Measurements from ENCODE around the gene UBAP1. TPM values are rescaled to one million over a fixed set of nuclear protein-coding genes. Genes with fewer than 3 reads are reported as not detected.
A peak's percentile ranks its signal among the peaks of the same experiment; 100 is the strongest.
"Not testable (repeated sequence)": the region's sequence is repeated elsewhere in the genome, so short reads cannot be mapped to it uniquely, and the experiment has no call there.

The UBAP1 gene
- total and polyA plus RNA-seq, 7 experiments from 2014 or later = 31.1 to 53.9 (median 35.8) TPM

GRCh38 chr9:34195143-34195542, 16.3 kb downstream of the UBAP1 start:
- Histone ChIP-seq H3K27ac (ENCODE audit: low read depth, low read length) (no peak overlapping the region), H3K9me3 (ENCODE audit: control insufficient read depth in 2 of 3, low read length in 3 of 3) (no peaks in the 10 kb centered on the region), H3K36me3 (ENCODE audit: control insufficient read depth in 2 of 3, insufficient read depth in 3 of 3, low read length in 3 of 3) (no peaks in the 10 kb centered on the region), H3K4me3 (ENCODE audit: low read length) (no peak overlapping the region), H3K27me3 (ENCODE audit: control insufficient read depth in 2 of 2, insufficient read depth in 2 of 2, low read length in 2 of 2) (no peaks in the 10 kb centered on the region), H3K4me1 (ENCODE audit: control insufficient read depth in 2 of 2, insufficient read depth in 2 of 2, low read length in 2 of 2) (peaks cover 6 to 14% of the 10 kb centered on the region in 2 donors)
- ChIA-PET CTCF (no interaction called here), POLR2A (no interaction called here)
- ATAC-seq (no peak), DNase-seq (no peak)
- Mint-ChIP-seq H3K4me3 (no peak overlapping the region), H3K27ac (peak overlapping the region in 1 of 9 donors; percentile 59), H3K36me3 (peaks cover 4 to 36% (median 24%) of the 10 kb centered on the region in 5 donors), H3K27me3 (no peaks in the 10 kb centered on the region), H3K4me1 (peaks cover 32 to 71% (median 60%) of the 10 kb centered on the region in 7 donors), H3K9me3 (peaks cover 0 to 4% (median 0%) of the 10 kb centered on the region in 11 donors)
- intact Hi-C loops (cut with micrococcal nuclease) = no loop called here

- H3K9me3 ChIP-seq (ENCODE audit: control insufficient read depth in 2 of 3, low read length in 3 of 3); H3K27me3 Mint-ChIP-seq; H3K27me3 ChIP-seq (ENCODE audit: control insufficient read depth in 2 of 2, insufficient read depth in 2 of 2, low read length in 2 of 2); DNase-seq; ATAC-seq; POLR2A ChIA-PET; intact Hi-C loops (cut with micrococcal nuclease); CTCF ChIA-PET; H3K36me3 ChIP-seq (ENCODE audit: control insufficient read depth in 2 of 3, insufficient read depth in 3 of 3, low read length in 3 of 3); H3K4me3 ChIP-seq (ENCODE audit: low read length); H3K27ac ChIP-seq (ENCODE audit: low read depth, low read length); H3K9me3 Mint-ChIP-seq: not testable (repeated sequence)
- H3K4me1 ChIP-seq (ENCODE audit: control insufficient read depth in 2 of 2, insufficient read depth in 2 of 2, low read length in 2 of 2) = peaks cover 6 to 11% of the 10 kb centered on the region in 2 donors
- Mint-ChIP-seq H3K36me3 (peaks cover 4 to 44% (median 24%) of the 10 kb centered on the region in 5 donors), H3K27ac (peak overlapping the region in 1 of 9 donors; percentile 62), H3K4me1 (peaks cover 33 to 68% (median 62%) of the 10 kb centered on the region in 7 donors), H3K4me3 (peak overlapping the region in 1 of 10 donors; percentile 19)
Observed at GRCh38 chr9:34197286-34197685, 18.4 kb downstream of the UBAP1 start.

- DNase-seq = no peak
- H3K27me3 Mint-ChIP-seq = no peaks in the 10 kb centered on the region
- peak overlapping the region in 1 of 10 donors; percentile 19 for H3K4me3 Mint-ChIP-seq
- Histone ChIP-seq H3K9me3 (ENCODE audit: control insufficient read depth in 2 of 3, low read length in 3 of 3) (no peaks in the 10 kb centered on the region), H3K27me3 (ENCODE audit: control insufficient read depth in 2 of 2, insufficient read depth in 2 of 2, low read length in 2 of 2) (no peaks in the 10 kb centered on the region), H3K27ac (ENCODE audit: low read depth, low read length) (no peak overlapping the region), H3K4me1 (ENCODE audit: control insufficient read depth in 2 of 2, insufficient read depth in 2 of 2, low read length in 2 of 2) (peaks cover 6 to 8% of the 10 kb centered on the region in 2 donors), H3K36me3 (ENCODE audit: control insufficient read depth in 2 of 3, insufficient read depth in 3 of 3, low read length in 3 of 3) (no peaks in the 10 kb centered on the region), H3K4me3 (ENCODE audit: low read length) (no peak overlapping the region)
- ATAC-seq = no peak
- peaks cover 4 to 47% (median 24%) of the 10 kb centered on the region in 5 donors for H3K36me3 Mint-ChIP-seq
- peaks cover 0 to 3% (median 0%) of the 10 kb centered on the region in 11 donors for H3K9me3 Mint-ChIP-seq
- ChIA-PET POLR2A (interaction anchor here (1.3 kb wide), 1 partner anchor 19 kb away, joined by 5 read pairs; the partner anchor contains the start of gene UBAP1), CTCF (no interaction called here)
- intact Hi-C loops (cut with micrococcal nuclease) = no loop called here
- peak overlapping the region in 3 of 9 donors; percentile 2 to 50 (median 29) for H3K27ac Mint-ChIP-seq
- H3K4me1 Mint-ChIP-seq = peaks cover 30 to 68% (median 62%) of the 10 kb centered on the region in 7 donors
Observed at GRCh38 chr9:34197756-34198711, 19.2 kb downstream of the UBAP1 start.

- intact Hi-C loops (cut with micrococcal nuclease) = no loop called here
- Mint-ChIP-seq H3K4me3 (no peak overlapping the region), H3K27me3 (no peaks in the 10 kb centered on the region), H3K36me3 (peaks cover 4 to 46% (median 20%) of the 10 kb centered on the region in 5 donors), H3K9me3 (peaks cover 0 to 3% (median 0%) of the 10 kb centered on the region in 11 donors), H3K27ac (no peak overlapping the region), H3K4me1 (peaks cover 26 to 72% (median 64%) of the 10 kb centered on the region in 7 donors)
- H3K4me1 ChIP-seq (ENCODE audit: control insufficient read depth in 2 of 2, insufficient read depth in 2 of 2, low read length in 2 of 2) = peaks cover 0 to 4% of the 10 kb centered on the region in 2 donors
- no peaks in the 10 kb centered on the region for H3K36me3 ChIP-seq (ENCODE audit: control insufficient read depth in 2 of 3, insufficient read depth in 3 of 3, low read length in 3 of 3)
- H3K27me3 ChIP-seq (ENCODE audit: control insufficient read depth in 2 of 2, insufficient read depth in 2 of 2, low read length in 2 of 2) = no peaks in the 10 kb centered on the region
- ChIA-PET POLR2A (no interaction called here), CTCF (interaction anchor here (0.6 kb wide), 1 partner anchor 9 kb away, joined by 3 read pairs; no protein-coding TSS in a partner anchor)
- no peak overlapping the region for H3K4me3 ChIP-seq (ENCODE audit: low read length)
- no peak overlapping the region for H3K27ac ChIP-seq (ENCODE audit: low read depth, low read length)
- DNase-seq (no peak), ATAC-seq (no peak)
- no peaks in the 10 kb centered on the region for H3K9me3 ChIP-seq (ENCODE audit: control insufficient read depth in 2 of 3, low read length in 3 of 3)
Observed at GRCh38 chr9:34200092-34200491, 21.2 kb downstream of the UBAP1 start.

GRCh38 chr9:34203275-34203991, 24.6 kb downstream of the UBAP1 start:
- Mint-ChIP-seq H3K27ac (peak overlapping the region in 2 of 9 donors; percentile 44 to 57), H3K4me1 (peaks cover 13 to 66% (median 51%) of the 10 kb centered on the region in 7 donors), H3K9me3 (no peaks in the 10 kb centered on the region), H3K36me3 (peaks cover 0 to 31% (median 5%) of the 10 kb centered on the region in 5 donors), H3K4me3 (no peak overlapping the region), H3K27me3 (no peaks in the 10 kb centered on the region)
- H3K27me3 ChIP-seq (ENCODE audit: control insufficient read depth in 2 of 2, insufficient read depth in 2 of 2, low read length in 2 of 2) = no peaks in the 10 kb centered on the region
- peaks cover 0 to 4% of the 10 kb centered on the region in 2 donors for H3K4me1 ChIP-seq (ENCODE audit: control insufficient read depth in 2 of 2, insufficient read depth in 2 of 2, low read length in 2 of 2)
- H3K9me3 ChIP-seq (ENCODE audit: control insufficient read depth in 2 of 3, low read length in 3 of 3) = no peaks in the 10 kb centered on the region
- intact Hi-C loops (cut with micrococcal nuclease) = no loop called here
- H3K36me3 ChIP-seq (ENCODE audit: control insufficient read depth in 2 of 3, insufficient read depth in 3 of 3, low read length in 3 of 3) = no peaks in the 10 kb centered on the region
- no peak overlapping the region for H3K4me3 ChIP-seq (ENCODE audit: low read length)
- no peak overlapping the region for H3K27ac ChIP-seq (ENCODE audit: low read depth, low read length)
- no peak for ATAC-seq
- POLR2A ChIA-PET = no interaction called here
- DNase-seq = no peak
- CTCF ChIA-PET = no interaction called here

- no peak overlapping the region for H3K27ac Mint-ChIP-seq
- H3K9me3 Mint-ChIP-seq = no peaks in the 10 kb centered on the region
- H3K36me3 Mint-ChIP-seq = peaks cover 0 to 31% (median 6%) of the 10 kb centered on the region in 5 donors
- POLR2A ChIA-PET = no interaction called here
- Histone ChIP-seq H3K4me3 (ENCODE audit: low read length) (no peak overlapping the region), H3K36me3 (ENCODE audit: control insufficient read depth in 2 of 3, insufficient read depth in 3 of 3, low read length in 3 of 3) (no peaks in the 10 kb centered on the region), H3K27ac (ENCODE audit: low read depth, low read length) (no peak overlapping the region), H3K4me1 (ENCODE audit: control insufficient read depth in 2 of 2, insufficient read depth in 2 of 2, low read length in 2 of 2) (peaks cover 0 to 4% of the 10 kb centered on the region in 2 donors), H3K9me3 (ENCODE audit: control insufficient read depth in 2 of 3, low read length in 3 of 3) (no peaks in the 10 kb centered on the region), H3K27me3 (ENCODE audit: control insufficient read depth in 2 of 2, insufficient read depth in 2 of 2, low read length in 2 of 2) (no peaks in the 10 kb centered on the region)
- peaks cover 13 to 66% (median 50%) of the 10 kb centered on the region in 7 donors for H3K4me1 Mint-ChIP-seq
- CTCF ChIA-PET = no interaction called here
- no peak overlapping the region for H3K4me3 Mint-ChIP-seq
- H3K27me3 Mint-ChIP-seq = no peaks in the 10 kb centered on the region
- intact Hi-C loops (cut with micrococcal nuclease) = no loop called here
- ATAC-seq (no peak), DNase-seq (no peak)
Observed at GRCh38 chr9:34203992-34204635, 25.3 kb downstream of the UBAP1 start.
